Cerebellar nuclear complex (tissue), 1 donor: Measurements from ENCODE around the gene WASF1.
"Not testable (repeated sequence)": the region's sequence is repeated elsewhere in the genome, so short reads cannot be mapped to it uniquely, and the experiment has no call there.

Source experiments
- DNase-seq, 2 experiments: peaks; one replicate each; lab custom pipeline; 2025; lab: John Stamatoyannopoulos, UW

The WASF1 gene

DNA sequence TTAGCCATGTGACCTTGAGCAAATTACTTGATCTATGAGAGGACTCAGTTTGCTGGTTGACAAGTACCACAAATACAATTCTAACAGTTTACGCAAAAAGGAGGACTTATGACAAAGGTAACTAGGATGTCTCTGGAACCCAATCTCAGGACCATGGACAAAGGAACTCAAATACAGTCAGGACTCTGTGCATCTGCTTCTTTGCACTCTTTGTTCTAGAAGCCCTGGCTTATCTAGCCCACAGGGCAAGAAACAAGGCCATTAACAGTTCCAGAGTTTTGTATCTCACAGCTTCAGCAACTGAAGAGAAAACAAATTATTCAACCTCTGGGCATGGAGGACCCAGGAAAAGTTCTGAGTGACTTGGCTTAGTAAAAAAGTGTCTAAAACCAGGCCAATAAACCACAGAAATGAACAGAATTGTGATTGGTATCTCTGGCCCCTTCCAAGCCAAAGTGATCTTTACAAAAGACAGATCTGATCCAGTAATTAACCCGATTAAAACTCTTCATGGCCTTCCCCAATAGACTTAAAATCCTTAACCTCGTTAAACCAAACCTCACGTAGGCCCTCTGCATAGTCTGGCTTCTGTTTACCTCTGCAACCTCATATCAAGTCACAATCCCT lies 5.9 kb downstream of the WASF1 start:
- DNase-seq = no peak

DNA sequence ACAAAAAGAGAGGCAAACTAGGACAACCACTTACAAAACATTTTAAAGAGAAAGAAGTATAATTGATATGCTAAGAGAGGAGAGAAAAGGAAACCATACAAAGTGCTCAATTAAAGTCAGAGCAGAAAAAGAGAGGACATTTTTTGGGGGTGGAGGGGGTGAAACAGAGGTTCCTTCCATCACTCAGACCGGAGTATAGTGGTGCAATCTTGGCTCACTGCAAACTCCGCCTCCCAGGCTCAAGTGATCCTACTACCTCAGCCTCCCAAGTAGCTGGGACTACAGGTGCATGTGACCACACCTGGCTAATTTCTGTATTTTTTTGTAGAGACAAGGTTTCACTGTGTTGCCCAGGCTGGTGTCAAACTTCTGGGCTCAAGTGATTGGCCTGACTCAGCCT lies 9.4 kb downstream of the WASF1 start:
- DNase-seq = no peak

DNA sequence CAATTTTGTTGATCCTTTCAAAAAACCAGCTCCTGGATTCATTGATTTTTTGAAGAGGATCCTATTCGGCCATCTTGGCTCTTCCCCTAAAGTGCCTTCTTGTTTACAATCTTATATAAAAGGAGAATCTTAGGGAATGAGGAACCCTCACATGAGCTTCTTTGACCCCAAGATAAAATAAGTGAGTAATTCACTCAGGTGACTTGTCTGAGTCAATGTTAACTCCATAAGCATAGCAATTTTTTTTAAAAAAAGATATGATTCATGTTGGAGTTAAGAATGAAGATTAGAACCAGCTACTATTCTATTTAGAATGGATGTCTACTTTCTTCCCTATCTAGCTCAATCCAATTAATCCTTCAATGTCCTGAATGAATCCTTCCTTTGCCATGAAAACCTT lies 21.0 kb downstream of the WASF1 start:
- no peak for DNase-seq

DNA sequence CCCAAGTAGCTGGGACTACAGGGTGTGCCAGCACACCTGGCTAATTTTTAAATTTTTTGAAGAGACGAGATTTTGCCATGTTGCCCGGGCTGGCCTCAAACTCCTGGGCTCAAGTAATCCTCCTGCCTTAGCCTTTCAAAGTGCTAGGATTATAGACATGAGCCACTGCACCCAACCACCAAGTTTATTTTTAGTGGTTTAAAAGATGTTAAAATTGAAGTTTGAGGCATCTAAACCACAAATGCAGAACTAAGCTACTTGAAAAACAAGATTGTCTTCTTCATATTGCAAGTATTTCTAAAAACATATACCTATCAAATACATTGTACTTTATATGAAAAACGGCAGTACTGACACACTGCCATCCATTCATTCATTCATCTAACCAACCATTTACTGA lies 31.6 kb downstream of the WASF1 start:
- no peak for DNase-seq

DNA sequence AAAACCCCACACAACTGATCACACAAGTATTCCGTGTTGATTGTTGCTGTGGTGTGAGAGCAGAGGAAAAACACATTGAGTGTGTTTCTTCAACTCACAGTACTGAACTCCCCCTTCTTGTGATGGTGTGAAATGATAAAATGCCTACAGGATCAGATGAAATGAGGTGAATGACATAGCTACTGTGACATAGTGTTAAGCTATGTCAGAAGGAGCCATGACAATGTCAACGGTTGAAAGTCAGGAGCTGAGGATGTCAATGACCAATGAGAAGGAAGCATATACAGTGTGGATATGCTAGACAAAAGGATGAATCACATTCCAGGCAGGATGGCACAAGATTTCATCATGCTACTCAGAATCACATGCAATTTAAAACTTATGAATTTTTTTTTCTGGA lies 38.8 kb downstream of the WASF1 start:
- no peak for DNase-seq

DNA sequence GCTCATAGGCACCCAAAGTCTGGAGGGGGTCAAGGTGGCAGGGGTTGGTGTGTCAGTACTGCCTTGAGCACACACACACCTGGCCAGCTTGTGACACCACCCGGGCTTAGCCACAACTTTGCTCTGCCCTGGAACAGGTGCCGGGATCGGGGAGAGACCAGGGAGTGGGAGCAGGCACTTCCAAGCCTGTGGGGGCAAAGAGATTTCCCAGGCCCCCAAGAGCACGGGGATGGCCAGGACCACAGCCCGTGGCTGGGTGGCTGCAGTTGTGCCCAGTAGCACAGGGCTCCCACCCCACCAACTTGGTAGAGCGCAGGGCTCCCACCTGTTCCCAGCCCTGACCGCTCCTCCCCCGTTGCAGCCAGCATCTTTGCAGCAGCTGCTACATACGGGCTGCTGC lies 40.4 kb downstream of the WASF1 start:
- DNase-seq = no peak

DNA sequence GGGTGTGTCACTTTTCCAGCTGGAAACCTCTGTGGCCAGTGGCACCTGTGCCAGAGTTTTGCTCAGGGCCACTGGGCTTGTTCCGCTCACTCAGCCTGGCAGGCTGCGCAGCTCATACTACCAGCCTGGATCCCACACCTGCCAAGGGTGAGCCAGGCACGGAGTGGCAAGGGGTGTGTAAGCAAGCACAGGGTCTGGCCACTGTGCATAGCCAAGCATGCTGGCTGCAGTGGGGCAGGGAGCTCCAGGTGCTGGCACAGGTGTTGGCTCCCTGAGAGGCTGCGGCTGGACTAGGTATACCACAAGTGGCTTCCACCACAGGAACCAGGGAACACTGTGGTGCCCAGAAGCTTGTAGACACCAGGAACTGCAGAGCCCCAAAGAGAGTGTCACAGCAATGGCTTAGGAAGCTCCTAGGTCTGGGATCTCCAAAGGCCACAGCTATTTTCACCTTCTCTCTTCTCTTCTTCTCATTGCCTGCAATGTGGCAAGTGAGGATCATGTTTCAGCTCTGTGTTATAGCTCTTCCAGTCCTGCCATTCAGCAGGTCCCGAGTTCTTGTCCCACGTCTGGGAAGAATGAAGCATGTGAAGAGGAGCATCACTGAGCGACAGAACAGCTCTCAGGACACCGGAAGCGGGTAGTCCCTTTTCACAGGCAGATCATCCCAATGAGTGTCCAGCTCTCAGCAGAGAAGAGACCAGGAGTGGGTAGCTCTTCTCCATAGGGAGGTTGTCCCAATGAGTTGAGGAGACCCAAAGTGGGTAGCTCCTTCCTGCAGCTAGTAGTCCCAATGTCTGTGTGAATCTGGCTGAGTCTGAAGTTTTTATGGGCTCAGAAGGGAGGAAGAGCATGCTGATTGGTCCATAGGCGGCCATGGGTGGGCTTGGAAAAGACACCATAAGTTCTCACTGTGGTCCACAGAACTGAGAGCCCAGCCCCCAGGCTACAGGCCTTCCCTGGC lies 41.3 kb downstream of the WASF1 start:
- no peak for DNase-seq

DNA sequence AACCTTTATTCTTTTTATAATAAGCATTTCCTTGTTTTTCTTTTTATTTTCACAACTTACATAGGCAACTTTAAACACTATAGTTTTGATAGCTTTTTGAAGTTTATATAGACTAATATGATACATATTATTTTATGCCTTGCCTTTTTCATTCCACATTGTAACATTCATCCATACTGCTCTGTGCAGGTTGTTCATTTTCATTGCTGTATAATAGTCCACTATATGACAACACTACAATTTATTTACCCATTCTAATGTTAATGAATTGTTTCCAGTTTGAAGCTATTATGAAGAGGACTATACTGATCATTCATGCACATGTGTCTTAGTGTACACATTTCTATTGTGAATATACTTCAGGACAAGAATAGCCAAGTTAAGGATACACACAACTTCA lies 49.1 kb downstream of the WASF1 start:
- DNase-seq = no peak

DNA sequence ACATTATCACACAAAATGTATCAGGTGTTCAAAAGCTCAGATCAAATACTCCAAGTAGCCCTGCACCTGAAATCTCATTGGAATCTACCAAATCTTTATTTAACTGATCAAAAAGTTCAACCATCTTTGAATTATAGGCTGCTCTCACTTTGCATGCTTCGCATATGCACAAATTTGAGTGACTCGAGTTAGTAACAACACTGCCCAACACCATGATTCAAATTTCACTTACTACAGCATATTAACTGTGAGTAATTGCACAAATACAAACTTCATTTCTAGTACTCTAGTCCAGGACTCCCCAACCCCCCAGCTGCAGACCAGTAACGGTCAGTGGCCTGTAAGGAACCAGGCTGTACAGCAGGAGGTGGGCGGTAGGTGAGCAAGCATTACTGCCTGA lies 51.1 kb downstream of the WASF1 start:
- DNase-seq = no peak

DNA sequence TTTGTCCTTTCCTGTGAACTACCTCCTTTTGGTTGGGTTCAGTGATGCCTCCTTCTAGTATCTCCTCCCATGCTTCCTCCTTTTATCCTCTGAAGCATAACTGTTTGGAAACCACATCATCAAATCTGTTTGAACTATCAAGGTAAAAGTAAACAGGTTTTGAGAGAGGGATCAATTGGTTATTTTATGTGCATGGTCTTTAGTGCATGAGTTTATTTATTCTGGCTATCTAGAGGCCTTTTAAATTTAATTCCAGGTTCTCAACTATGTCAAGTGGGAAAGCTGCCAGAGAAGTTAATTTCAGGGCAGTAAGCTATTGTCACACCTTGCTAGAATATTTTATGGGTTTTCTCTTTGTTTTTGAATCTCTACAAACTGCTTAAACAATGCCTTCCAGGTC lies 54.1 kb downstream of the WASF1 start:
- DNase-seq = no peak

DNA sequence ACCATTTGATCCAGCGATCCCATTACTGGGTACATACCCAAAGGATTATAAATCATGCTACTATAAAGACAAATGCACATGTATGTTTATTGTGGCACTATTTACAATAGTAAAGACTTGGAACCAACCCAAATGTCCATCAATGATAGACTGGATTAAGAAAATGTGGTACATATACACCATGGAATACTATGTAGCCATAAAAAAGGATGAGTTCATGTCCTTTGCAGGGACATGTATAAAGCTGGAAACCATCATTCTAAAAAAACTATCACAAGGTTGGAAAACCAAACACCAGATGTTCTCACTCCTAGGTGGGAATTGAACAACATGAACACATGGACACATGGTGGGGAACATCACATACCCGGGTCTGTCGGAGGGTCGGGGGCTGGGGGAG lies 57.8 kb downstream of the WASF1 start:
- DNase-seq = not testable (repeated sequence)

DNA sequence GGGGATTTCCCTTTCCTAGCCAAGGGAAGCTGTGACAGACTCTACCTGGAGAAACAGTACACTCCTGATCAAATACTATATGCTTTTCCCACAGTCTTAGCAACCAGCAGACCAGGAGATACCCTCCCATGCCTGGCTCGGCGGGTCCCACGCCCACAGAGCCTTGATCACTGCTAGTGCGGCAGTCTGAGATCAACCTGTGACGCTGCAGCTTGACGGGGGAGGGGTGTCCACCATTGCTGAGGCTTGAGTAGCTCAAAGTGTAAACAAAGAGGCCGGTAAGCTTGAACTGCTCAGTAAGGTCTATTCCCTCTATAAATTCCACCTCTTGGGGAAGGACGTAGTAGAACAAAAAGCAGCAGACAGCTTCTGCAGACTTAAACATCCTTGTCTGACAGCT lies 63.2 kb downstream of the WASF1 start:
- DNase-seq = no peak

DNA sequence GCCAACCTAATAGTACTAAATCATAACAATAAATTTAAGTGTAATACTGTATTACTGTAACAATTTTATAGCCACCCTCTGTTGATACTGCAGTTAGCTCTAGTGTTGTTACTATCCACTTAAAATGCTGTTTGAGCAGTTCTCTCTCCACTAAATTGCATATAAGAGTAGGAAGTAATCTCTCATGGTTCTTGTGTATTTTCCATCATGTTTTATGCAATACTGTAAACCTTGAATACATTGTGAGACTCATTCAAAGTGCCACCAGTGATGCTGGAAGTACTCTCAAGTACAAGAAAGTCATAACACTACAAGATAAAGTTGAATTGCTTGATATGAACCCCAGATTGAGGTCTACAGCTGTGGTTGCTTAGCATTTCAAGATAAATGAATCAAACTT lies 65.5 kb downstream of the WASF1 start:
- no peak for DNase-seq

DNA sequence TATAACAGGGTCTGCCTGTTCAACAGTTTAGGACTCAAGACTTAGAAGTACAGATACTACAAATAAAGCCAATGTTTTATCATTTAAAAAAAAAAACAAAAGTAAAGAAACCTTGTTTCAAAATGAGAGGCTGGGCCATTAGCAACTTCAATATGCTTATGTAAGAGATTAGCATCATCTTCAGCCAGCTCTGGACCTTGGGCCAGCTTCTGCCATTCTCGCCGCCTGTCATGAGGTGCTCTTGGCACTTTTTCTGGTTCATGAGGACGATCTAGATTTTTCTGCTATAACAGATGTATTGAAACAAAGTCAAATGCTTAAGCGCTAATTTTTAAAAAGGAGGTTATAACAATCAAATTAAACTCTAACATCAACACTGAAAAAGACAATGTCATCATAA lies 74.2 kb downstream of the WASF1 start:
- peak in 1 of 2 experiments; percentile 29 for DNase-seq

DNA sequence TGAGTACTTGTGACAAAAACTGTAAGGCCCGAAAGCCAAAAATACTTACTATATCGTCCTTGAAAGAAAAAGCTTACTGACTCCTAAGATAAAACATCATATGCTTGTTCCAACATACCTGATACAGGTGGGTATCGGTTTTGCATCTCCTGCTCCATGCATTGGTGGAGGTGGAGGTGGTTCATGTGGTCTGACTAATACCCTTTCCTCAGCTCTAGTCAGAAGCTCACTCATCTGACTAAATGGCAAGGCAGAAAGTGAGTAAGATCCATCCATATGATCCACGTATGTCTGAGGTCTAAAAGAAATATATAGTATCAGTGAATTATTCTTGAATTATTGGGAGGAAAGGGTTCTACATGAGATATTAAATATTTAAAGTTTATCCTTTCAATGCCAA lies 76.2 kb downstream of the WASF1 start:
- no peak for DNase-seq

DNA sequence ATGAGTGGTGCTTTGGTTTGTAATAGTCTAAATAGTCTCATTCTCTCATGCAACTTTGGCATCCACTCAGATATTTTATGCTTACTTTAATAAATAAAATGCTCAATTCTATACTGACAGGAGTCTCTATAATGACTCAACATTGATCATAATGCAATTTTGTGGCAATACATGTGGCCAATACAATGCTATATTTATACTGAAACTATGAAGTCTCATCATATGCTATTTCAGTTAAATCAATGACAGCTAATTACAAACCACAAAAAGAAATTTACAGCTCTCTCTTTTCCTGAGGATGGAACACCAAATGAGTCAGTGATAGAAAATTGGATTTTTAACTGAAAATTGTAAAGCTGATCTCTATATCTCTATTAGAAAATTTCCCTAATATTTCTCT lies 77.1 kb downstream of the WASF1 start:
- no peak for DNase-seq

DNA sequence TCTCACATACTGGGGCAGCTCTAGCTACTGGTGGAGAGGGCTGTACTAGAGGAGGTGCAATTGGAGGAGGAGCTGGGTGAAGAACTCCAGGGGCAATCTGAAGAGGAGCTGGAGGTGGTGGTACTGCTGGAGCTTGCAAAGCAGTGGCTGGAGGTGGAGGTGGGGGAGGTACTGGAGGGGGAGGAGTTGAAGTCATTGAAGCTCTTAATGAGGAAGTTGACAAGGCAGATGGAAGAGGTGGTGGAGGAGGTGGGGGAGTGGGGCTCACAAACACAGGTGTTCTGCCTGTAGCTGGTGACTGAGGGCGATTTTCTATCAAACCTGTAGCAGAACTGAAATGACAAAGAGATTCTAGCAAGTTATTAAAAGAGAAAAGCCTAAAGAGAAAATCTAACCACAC lies 77.6 kb downstream of the WASF1 start:
- no peak for DNase-seq

DNA sequence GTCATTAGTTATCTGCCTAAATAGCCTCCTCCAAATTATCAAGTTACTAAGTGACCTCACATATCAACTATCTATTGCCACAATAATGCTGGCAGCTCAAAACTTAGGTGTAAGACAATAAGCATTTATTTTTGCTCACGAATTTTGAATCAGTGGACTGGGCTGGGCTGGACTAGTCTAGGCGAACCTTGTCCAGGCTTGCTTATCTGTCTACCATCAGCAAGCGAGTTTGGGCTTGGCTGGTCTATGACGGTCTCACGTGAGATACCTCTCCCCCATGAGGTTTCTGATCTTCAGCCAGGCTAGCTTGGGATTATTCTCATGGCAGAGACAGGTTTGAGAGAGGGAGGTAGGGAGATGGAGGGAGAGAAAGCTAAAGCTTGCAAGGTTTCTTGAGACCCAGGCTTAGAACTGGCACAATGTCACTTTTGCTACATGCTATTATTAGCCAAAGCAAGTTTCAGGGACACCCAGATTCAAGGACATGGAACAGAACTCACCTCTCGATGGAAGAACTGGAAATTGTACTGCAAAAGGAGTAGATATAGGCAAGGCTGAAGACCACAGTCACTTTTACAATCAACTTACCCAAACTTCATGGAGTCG lies 80.9 kb downstream of the WASF1 start:
- DNase-seq = no peak

DNA sequence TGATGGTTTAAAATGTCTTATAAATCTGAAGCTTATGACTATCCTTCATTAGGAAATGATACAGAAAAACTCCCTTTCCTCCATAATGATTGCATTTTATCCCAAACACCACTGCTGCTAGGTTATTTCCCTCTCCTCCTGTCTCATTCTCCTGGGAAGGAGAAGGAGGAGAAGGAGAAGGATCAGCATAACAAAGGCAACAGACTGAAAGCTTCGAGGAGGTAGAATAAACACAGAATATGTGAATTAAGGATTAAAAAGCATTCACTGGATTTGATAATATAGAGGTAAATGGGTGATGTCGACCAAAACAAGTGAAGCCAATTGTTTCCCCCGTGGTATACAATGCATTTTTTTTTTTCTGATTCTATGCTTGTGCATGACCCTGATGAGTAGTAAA lies 82.0 kb downstream of the WASF1 start:
- DNase-seq = no peak

DNA sequence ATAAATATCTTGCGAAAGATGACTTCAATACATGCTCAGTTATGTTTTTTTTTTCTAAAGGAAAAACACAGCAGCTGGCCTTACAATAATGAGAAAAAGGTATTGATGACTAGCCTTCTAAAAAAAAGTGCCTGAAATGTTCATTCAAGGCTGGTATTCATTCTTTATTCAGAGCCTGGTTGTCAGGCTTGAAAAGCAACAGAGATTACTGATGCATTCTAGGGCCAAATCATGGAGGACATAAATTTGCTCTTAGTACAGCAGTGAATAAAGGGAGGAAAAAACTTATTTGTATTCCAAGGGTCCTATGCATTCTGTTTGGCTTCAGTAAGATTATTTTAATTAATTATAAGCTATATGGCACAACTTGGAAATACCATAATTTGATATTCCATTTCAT lies 83.5 kb downstream of the WASF1 start:
- no peak for DNase-seq

DNA sequence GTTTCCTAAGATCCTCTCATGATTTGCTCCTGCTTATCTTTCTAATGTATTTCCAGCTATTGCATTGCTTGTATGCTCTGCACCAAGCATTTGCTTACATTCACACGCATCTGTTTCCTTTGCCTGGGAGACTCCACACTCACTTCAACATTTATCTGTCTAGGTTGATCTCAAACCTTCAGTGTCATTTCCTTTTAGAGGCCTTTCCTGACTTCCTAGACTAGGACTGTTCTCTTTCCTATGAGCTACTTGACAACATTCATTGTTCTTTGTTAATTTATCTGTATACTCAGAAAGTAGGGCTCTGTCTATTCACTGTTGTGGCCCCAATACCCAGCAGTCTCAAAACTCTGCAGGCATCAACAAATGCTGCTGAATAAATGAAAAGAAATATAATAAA lies 84.4 kb downstream of the WASF1 start:
- DNase-seq = no peak

DNA sequence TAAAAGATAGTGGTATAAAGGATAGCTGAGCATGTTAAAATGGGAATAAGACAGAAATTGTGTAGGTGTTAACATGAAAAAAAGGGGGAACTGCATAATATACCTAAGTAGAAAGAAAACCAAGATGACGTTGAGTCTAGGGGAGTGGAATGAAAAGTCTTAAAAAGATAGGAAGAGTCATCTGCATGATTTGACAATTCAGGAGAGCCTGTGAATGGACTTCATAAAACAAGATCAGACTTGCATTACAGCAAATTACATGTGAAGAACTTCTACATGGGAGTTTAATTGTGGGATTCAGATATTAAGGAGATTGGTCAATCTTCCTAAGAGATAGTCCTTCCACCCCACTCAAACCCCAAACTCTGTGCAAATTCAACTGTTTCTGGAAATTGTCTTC lies 85.5 kb downstream of the WASF1 start:
- no peak for DNase-seq

DNA sequence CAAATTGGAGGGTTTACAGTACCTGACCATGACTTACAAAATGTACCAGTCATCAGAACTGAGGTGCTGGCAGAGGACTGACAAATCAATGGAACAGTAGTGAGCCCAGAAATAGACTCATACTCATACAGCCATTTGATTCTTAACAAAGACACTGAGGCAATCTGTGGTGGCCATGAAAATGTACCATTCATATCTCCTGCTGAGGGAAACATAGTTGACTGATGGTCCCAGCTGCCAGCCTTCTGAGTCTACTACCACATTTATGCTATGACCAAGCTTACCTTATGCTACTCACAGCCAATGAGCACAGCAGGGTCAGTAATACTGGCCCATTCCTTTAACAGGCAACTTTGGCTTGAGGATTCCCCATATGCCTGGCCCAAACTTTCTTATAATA lies 88.6 kb downstream of the WASF1 start:
- no peak for DNase-seq
